NCI-H2107 treated with DMSO at 0.1 percent for 48 hours (cell line): ENCODE measurements around the gene ZP2.
"Not testable (repeated sequence)": the region's sequence is repeated elsewhere in the genome, so short reads cannot be mapped to it uniquely, and the experiment has no call there.

Source experiments
- DNase-seq: peaks from one replicate; lab custom pipeline; 2025; ENCODE audit not compliant: unreplicated experiment; lab: John Stamatoyannopoulos, UW

ZP2 gene

DNA sequence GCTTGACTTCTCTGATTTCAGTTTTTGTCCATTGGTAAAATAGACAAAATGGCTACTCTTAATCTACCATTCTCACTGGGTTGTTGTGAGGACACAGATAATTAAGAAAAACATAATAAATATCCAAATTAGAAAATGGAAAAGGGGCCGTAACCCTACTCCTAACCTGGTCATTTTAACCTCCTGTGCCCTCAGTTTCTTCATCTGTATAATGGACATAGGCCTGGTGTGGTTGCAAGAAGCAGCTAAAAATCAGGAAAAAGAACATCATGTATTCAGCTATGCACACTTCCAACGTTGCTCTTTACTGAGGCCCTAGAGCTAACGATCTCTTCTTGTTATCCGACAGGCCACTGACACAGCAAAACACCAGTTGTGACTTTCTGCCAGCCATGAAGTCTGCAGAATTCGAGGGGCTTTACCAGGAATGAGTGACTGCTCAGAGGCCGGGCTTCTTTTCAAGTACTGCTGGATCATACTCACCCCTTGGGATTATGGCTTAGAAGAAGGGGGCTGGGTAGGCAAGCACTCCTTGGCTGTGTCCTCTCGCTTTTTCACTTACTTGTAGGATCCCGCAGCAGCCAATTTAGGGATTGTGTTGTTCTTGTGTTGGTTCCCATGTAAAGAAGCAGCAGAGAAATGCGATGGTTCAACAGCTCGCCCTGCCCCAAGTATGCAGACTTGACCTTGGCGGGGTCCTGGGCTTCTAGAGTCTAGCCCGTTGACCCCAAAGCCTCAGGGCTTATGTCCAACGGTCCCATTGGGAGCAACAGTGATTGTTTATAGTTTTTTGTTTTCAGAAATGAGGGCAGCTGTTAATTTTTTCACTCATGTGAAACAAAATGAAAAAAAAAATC, 32.0 kb downstream of the ZP2 start:
- no peak for DNase-seq

DNA sequence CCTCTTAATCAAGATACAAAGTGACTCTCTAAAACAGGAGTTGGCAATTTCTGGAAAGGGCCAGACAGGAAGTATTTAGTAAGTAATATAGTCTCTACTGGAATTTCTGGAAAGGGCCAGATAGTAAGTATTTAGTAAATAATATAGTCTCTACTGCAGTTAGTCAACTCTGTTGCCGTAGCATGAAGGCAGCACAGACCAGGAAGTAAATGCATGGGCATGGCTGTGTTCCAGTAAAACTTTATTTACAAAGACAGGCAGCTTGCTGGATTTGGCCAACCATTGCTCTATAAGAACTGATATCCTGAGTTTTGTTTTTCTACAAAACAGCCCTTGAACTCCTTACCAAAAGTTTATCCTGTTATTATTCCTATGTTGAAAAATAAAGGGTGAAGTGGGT, 36.0 kb downstream of the ZP2 start:
- DNase-seq, result no peak

GRCh38 chr16:21172650-21173049, 38.7 kb downstream of the ZP2 start:
- no peak for DNase-seq

DNA sequence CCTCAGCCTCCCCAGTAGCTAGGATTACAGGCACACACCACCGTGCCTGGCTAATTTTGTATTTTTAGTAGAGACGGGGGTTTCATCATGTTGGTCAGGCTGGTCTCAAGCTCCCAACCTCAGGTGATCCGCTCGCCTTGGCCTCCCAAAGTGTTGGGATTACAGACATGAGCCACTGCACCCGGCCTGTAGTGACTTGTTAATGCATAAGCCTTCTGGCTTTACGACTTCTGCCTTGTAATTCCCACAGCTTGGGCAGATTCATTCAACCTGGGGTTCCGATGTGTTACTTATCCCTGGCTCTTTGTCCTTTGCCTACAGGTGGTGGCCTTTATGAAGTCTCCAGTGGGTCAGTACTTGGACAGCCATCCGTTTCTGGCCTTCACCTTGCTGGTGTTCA, 41.3 kb downstream of the ZP2 start:
- not testable (repeated sequence) for DNase-seq

DNA sequence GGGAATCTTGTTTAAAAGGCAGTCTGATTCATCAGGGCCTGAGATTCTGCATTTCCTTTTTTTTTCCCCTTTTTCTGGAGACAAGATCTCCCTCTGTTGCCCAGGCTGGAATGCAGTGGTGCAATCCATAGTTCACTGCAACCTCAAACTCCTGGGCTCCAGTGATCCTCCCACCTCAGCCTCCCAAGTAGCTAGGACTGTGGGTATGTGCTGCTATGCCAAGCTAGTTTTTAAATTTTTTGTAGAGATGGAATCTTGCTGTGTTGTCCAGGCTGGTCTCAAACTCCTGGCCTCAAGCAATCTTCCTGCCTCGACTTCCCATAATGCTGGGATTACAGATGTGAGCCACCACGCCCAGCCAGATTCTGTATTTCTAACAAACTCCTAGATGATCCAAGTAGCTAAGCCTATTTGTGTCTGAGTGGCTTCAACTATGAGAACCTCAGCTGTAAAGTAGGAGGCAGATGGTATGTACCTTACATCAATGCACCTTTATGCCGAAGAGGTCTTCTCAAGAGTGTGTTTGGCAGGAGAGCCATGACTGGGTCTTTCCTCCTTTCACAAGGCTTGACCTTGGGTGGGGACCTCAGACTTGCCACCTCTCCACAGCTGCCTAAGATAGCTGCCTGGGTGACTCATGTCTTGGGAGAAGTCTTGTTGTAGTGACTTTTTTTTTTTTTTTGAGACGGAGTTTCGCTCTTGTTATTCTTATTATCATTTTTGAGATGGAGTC, 42.0 kb downstream of the ZP2 start:
- DNase-seq, result no peak

DNA sequence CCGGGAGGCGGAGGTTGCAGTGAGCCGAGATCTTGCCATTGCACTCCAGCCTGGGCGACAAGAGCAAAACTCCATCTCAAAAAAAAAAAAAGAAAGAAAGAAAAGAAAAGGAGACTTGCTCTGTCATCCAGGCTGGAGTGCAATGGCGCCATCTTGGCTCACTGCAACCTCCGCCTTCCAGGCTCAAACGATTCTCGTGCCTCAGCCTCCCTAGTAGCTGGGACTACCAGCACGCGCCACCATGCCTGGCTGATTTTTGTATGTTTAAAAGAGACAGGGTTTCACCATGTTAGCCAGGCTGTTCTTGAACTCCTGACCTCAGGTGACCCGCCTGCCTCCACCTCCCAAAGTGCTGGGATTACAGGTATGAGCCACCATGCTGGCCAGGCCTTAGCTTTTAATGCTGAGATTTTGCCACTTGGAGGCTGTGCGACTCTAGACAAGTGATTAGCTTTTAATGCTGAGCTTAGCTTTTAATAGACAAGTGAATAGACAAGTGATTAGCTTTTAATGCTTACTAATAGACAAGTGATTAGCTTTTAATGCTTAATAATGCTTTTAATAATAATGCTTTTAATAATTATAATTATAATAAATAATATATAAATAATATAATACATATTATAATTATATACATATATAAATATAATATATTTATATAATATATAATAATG, 43.3 kb downstream of the ZP2 start:
- DNase-seq, result no peak

- no peak for DNase-seq
These were observed 44.0 kb downstream of the ZP2 start for GRCh38 chr16:21167360-21167759.

GRCh38 chr16:21166561-21166961, 44.8 kb downstream of the ZP2 start:
- DNase-seq, result no peak

DNA sequence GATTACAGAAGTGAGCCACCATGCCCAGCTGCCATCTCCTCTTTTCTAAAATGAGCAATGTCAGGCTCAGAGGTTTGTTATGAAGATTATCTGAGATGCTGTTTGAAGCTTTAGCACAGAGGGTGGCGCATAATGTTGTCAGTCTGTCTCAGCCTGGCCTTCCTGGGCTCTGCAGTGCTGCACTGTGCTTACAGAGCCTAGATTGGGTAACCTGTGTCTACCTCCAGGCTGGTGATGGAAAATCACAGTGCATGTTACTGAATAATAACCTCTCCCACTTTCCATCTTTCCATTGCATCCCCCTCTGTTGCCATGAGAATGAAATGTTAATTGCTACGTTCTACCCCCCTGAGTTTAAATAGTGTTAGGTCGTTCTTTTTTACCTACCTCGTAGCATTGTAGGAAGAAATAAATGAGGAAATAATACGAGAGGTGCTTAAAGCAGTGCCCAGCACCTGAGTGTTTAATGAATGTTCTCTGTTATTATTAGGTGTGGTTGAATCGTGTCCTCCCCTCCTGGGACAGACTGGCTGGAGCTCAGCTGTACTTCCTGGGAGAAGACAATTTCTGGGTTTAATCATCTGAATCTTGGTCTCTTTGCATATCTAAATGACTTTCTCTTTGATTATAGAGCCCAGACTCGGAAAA, 46.7 kb downstream of the ZP2 start:
- DNase-seq, result no peak

GRCh38 chr16:21163576-21163975, 47.8 kb downstream of the ZP2 start:
- no peak for DNase-seq

- DNase-seq, result peak; percentile 14
These were observed 48.7 kb downstream of the ZP2 start for GRCh38 chr16:21162661-21163151.

DNA sequence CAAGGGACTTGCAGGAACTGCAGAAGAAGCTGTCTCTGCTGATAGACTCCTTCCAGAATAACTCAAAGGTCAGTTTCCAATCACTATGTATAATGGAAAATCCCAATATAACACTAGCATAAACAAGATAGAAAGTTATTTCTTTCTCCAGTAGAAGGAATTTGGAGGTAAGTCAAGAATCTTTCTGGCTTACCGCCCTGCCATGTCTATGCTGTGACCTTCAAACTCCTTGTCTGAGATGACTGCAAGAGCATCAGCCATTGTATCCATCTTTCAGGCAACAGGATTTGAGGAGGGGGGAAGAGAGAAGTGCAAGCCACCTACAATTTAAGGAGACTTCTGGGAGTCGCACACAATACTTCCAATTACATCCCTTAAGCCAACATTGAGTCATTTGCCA, 50.2 kb downstream of the ZP2 start:
- DNase-seq, result no peak

GRCh38 chr16:21160276-21160675, 51.1 kb downstream of the ZP2 start:
- DNase-seq, result no peak

- DNase-seq, result no peak
These were observed 52.0 kb downstream of the ZP2 start for GRCh38 chr16:21159281-21159951.

GRCh38 chr16:21158208-21159110, 52.9 kb downstream of the ZP2 start, which contains the start of gene LDAF1:
Gene LDAF1, plus strand, starts transcription at chr16:21158674. Its CDS starts 2,509 bp downstream, at chr16:21161183.
- no peak for DNase-seq

DNA sequence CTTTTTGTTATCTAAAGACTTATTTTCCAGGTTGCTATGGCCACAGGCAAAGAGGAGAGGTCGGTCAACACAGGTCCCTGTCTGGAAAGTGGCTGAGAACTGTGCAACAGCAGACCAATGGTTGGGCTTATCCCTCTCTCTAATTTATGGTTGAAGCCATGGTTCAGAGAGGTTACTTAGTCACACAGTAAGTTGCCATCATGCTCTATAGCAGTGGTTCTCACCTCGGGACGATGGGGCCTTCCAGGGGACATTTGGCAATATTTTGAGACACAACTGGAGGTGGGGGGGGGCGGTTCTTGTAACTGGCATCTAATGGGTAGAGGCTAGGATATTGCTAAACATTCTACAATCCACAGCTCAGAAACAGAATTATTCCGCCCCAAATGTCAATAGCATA, 53.7 kb downstream of the ZP2 start:
- no peak for DNase-seq

GRCh38 chr16:21156767-21157467, 54.5 kb downstream of the ZP2 start:
- peak; percentile 25 for DNase-seq

DNA sequence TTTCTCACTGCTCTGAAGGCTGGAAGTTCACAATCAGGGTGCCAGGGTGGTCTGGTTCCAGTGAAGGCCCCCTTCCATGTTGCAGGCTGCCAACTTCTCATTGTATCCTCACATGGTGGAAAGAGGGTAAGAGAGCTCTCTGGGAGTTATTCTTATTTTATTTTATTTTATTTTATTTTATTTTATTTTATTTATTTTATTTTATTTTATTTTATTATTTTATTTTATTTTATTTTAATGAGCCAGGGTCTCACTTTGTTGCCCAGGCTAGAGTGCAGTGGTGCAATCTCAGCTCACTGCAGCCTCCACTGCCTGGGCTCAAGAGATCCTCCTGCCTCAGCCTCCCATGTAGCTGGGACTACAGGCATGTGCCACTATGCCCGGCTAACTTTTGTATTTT, 55.4 kb downstream of the ZP2 start:
- not testable (repeated sequence) for DNase-seq
